Mesodermal cell (in vitro differentiated cells): ENCODE results near the gene DYRK1A.

ENCODE experiments used
- H3K27ac ChIP-seq: 2 replicates; pipeline ENCODE4 v1.7.0; 2013; ENCODE audit warnings: mild to moderate bottlenecking, low read depth, low read length, moderate library complexity; ENCODE audit not compliant: severe bottlenecking
- H3K36me3 ChIP-seq: 2 replicates; pipeline ENCODE4 v1.7.1; 2013; ENCODE audit warnings: mild to moderate bottlenecking, low read length, moderate library complexity; ENCODE audit not compliant: control insufficient read depth, insufficient read depth
- H3K4me1 ChIP-seq: one replicate; pipeline ENCODE4 v1.7.1; 2013; ENCODE audit warnings: mild to moderate bottlenecking, low read length; ENCODE audit not compliant: insufficient read depth, control insufficient read depth, poor library complexity, severe bottlenecking
- H3K4me3 ChIP-seq: 2 replicates; pipeline ENCODE4 v1.7.0; 2013; ENCODE audit warnings: low read length, control low read depth, mild to moderate bottlenecking; ENCODE audit not compliant: insufficient read depth, poor library complexity, severe bottlenecking; ENCODE audit errors: extremely low read depth
- H3K9me3 ChIP-seq: 2 replicates; pipeline ENCODE4 v1.7.1; 2013; ENCODE audit warnings: mild to moderate bottlenecking, low read length, moderate library complexity; ENCODE audit not compliant: control insufficient read depth
- WGBS, 2 experiments: methylation state at CpG; one replicate each; pipeline ENCODE4 v1.1.5; 2013; ENCODE audit warnings: missing lambda C conversion rate in 2 of 2; ENCODE audit not compliant: insufficient coverage in 2 of 2; 5-methylcytosine and 5-hydroxymethylcytosine counted together

DYRK1A gene

GRCh38 chr21:37550618-37551330 is 184.2 kb downstream of the DYRK1A start:
- H3K9me3 ChIP-seq: no peaks in the 10 kb centered on the region
- 89 to 92% methylated on average over 9 to 11 of the region's 12 CpGs for WGBS, 2 experiments
- no peak overlapping the region for H3K27ac ChIP-seq
- no peak overlapping the region for H3K4me3 ChIP-seq
- no peaks in the 10 kb centered on the region for H3K36me3 ChIP-seq
- peaks cover 13% of the 10 kb centered on the region for H3K4me1 ChIP-seq

DNA sequence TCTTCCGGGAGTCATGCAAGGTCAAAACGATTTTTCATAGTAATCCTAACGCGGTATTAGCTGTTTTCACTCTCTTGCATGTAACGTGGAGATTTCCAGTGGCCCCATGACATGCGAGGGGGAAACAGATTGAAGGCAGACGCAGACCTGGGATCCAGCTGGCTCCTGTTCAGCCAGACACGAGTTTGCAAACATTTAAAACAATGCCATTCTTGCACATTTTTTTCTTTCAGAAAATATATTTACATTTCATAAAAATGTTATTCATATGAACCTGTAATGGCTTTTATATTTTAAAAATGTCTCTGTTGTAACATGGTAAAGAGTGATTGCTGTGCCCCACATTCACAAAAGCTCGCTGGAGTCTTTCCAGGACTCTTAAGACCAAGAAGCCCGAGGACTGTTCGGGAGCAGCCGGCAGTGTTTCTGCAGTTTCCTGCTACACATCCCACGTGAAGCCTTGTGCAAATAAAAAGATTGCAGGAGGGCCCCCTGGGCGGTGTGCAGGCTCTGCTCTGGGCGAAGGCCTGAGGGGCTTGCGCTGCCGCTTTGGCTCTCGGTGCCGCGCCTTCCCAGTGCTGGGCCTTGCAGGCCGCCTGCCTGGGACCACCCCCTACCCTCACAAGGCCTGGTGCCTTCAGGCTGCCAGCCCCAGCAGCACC is 184.9 kb downstream of the DYRK1A start:
- 82% methylated on average over 19 to 20 of the region's 21 CpGs for WGBS, 2 experiments
- H3K27ac ChIP-seq: no peak overlapping the region
- H3K9me3 ChIP-seq: no peaks in the 10 kb centered on the region
- H3K4me1 ChIP-seq: peaks cover 13% of the 10 kb centered on the region
- H3K4me3 ChIP-seq: no peak overlapping the region
- H3K36me3 ChIP-seq: no peaks in the 10 kb centered on the region

DNA sequence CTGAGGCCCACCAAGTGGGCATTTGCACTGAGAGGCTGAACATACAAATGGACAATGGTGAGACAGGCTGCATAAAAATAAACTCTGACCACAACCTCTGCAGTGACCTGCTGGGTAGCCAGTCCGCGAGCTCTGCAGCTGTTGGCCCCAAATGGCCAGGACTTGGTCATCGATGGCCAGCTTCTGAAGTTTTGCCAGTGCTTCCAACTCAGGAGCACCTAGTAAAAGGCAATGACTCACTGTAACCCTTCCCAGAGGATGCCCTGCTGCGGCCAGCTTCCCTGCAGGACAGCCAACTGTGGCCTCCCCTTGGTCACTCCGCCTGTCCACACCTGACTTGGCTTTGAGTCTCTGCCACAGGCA is 185.4 kb downstream of the DYRK1A start:
- Histone ChIP-seq H3K36me3 (no peaks in the 10 kb centered on the region), H3K9me3 (no peaks in the 10 kb centered on the region), H3K4me3 (no peak overlapping the region), H3K4me1 (peaks cover 13% of the 10 kb centered on the region), H3K27ac (no peak overlapping the region)
- WGBS, 2 experiments: 96 to 97% methylated on average over 5 of the region's 5 CpGs

- H3K9me3 ChIP-seq: no peaks in the 10 kb centered on the region
- no peak overlapping the region for H3K4me3 ChIP-seq
- H3K27ac ChIP-seq: no peak overlapping the region
- WGBS, 2 experiments: 90 to 96% methylated on average over 8 to 9 of the region's 10 CpGs
- H3K4me1 ChIP-seq: peaks cover 10% of the 10 kb centered on the region
- H3K36me3 ChIP-seq: no peaks in the 10 kb centered on the region
These were observed 186.0 kb downstream of the DYRK1A start for GRCh38 chr21:37552496-37553029.

DNA sequence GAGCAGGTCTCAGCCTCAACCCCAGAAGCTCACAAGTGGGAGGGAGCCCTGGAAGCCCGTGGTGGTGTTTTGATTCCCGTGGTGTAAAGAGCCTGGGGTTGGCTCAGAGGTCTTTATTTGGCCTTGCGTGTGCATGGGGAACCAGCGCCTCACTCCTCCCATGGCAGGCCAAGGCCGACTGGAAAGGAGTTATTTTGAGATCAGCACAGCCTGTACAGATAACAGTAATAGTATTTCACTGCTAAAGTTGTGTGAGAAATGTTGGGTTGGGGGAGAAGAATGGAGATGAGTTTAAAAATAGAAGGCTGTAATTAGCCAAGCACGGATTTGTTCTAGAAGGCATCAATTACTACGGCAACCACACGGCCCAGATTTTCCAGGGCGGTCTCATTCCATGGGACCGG is 186.5 kb downstream of the DYRK1A start:
- 92 to 96% methylated on average over 5 to 6 of the region's 10 CpGs for WGBS, 2 experiments

GRCh38 chr21:37554661-37555379 is 188.2 kb downstream of the DYRK1A start:
- Histone ChIP-seq H3K4me1 (peaks cover 10% of the 10 kb centered on the region), H3K9me3 (no peaks in the 10 kb centered on the region), H3K4me3 (no peak overlapping the region), H3K27ac (no peak overlapping the region), H3K36me3 (no peaks in the 10 kb centered on the region)
- 95% methylated on average over 10 to 11 of the region's 15 CpGs for WGBS, 2 experiments

More for the DNA sequence above, 186.5 kb downstream of the DYRK1A start:
- Histone ChIP-seq H3K27ac (no peak overlapping the region), H3K4me1 (peaks cover 10% of the 10 kb centered on the region), H3K9me3 (no peaks in the 10 kb centered on the region), H3K4me3 (no peak overlapping the region), H3K36me3 (no peaks in the 10 kb centered on the region)

GRCh38 chr21:37555672-37556261 is 189.2 kb downstream of the DYRK1A start:
- Histone ChIP-seq H3K36me3 (no peaks in the 10 kb centered on the region), H3K4me1 (peaks cover 10% of the 10 kb centered on the region), H3K9me3 (no peaks in the 10 kb centered on the region), H3K27ac (no peak overlapping the region), H3K4me3 (no peak overlapping the region)
- 92 to 95% methylated on average over 14 to 15 of the region's 15 CpGs for WGBS, 2 experiments

- no peak overlapping the region for H3K4me3 ChIP-seq
- 88 to 92% methylated on average over 5 to 6 of the region's 8 CpGs for WGBS, 2 experiments
These were observed 190.8 kb downstream of the DYRK1A start for GRCh38 chr21:37557261-37557950.

DNA sequence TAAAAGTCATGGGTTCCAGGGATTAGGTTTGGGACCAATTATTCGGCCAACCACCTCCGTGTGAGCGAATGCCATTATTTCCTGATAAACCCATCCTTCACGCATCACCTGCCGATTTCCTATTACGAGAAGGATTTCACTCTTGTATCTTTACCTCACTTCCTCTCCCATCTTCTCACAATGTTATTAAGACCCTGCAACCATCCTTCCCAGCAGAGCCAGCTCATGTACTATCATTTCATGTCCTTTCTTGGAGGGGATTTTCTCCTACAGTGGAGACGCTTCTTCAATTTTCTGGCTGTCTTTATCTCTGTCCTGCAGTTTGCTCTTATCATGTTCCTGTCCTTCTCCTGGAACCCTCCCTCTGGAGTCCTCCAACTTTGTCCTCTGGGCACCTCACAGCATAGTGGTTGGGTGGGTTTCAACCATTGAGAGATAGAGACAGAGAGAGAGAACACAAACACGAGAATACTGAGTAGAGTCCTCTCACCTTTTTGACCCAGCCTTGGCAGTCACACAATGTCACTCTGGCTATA is 192.2 kb downstream of the DYRK1A start:
- Histone ChIP-seq H3K4me3 (no peak overlapping the region), H3K9me3 (peaks cover 7% of the 10 kb centered on the region), H3K27ac (no peak overlapping the region), H3K36me3 (no peaks in the 10 kb centered on the region), H3K4me1 (no peaks in the 10 kb centered on the region)
- WGBS, 2 experiments: 95 to 100% methylated on average over 6 of the region's 8 CpGs

More at GRCh38 chr21:37557261-37557950, 190.8 kb downstream of the DYRK1A start:
- Histone ChIP-seq H3K4me1 (peaks cover 6% of the 10 kb centered on the region), H3K9me3 (no peaks in the 10 kb centered on the region), H3K36me3 (no peaks in the 10 kb centered on the region), H3K27ac (no peak overlapping the region)

DNA sequence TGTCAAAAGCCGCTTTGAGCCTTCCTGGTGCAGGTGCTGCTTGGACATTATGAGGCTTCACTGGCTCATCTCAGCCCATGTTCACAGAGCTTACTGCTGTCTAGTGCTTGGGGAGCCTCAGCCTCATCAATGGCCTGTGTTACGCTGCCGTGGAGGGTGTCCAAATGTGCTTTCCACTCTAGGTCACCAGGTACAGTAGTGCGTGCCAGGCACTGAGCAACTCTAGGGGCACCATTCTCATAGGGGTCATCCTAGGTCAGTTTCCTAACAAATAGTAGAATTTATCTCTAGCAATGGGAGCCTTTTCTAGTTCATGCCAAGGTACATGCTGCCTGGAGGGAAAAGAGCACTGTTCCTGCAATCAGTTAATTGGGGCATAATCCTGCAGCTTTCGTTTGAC is 193.8 kb downstream of the DYRK1A start:
- Histone ChIP-seq H3K9me3 (peaks cover 7% of the 10 kb centered on the region), H3K4me3 (no peak overlapping the region)
- 98 to 99% methylated on average over 5 of the region's 5 CpGs for WGBS, 2 experiments

More for the DNA sequence above, 193.8 kb downstream of the DYRK1A start:
- Histone ChIP-seq H3K27ac (no peak overlapping the region), H3K36me3 (no peaks in the 10 kb centered on the region), H3K4me1 (peaks cover 8% of the 10 kb centered on the region)
